ENCODE measurements around the gene QSOX2.

DNA sequence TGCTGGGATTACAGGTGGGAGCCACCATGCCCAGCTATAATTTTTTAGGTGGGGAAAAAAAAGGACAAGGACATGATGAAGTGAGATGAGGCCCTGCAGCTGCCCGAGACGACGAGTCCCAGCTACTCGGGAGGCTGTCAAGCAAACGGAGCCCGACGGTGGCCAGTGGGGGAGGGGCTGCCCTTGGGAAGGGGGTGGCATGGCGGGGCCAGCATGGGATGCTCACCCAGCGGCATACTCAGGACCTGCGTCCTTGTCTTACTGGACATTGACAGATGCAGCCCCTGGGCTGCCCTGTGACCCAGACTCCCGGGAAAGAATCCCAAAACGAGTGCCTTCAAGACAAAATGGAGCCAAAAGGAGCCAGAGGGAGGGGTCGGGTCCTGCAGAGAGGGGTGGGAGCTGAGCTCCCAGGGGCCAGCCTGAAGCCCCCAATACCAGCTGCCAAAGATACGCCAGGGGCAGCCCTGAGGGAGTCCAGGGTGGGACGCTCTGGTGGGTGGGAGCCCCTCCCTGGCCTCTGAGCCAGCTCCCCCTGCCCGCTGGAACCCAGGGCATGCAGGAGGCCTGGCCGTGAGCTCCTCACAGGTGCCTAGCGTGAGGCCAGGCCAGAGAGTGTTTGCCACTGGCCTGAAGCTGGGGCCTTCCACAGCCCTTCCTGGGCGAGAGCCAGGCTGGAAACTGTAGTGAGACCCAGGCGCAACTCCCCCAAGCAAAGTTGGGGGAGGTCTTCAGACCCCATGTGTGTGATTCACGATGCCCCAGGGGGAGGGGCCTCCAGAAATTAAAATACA lies 42.5 kb upstream of the QSOX2 start:
- TF ChIP-seq, protein P1, sequence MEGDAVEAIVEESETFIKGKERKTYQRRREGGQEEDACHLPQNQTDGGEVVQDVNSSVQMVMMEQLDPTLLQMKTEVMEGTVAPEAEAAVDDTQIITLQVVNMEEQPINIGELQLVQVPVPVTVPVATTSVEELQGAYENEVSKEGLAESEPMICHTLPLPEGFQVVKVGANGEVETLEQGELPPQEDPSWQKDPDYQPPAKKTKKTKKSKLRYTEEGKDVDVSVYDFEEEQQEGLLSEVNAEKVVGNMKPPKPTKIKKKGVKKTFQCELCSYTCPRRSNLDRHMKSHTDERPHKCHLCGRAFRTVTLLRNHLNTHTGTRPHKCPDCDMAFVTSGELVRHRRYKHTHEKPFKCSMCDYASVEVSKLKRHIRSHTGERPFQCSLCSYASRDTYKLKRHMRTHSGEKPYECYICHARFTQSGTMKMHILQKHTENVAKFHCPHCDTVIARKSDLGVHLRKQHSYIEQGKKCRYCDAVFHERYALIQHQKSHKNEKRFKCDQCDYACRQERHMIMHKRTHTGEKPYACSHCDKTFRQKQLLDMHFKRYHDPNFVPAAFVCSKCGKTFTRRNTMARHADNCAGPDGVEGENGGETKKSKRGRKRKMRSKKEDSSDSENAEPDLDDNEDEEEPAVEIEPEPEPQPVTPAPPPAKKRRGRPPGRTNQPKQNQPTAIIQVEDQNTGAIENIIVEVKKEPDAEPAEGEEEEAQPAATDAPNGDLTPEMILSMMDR (IDR thresholded peaks at IDR 0.05): no peak
- no peak for TF ChIP-seq POLR2A (IDR thresholded peaks at IDR 0.05)

Data from right lobe of liver (tissue), 4 donors.